ENCODE data around the gene FOXJ3.

The FOXJ3 gene

GRCh38 chr1:42302034-42302433 lies 33.0 kb downstream of the FOXJ3 start:
- Histone ChIP-seq H3K4me2 (ENCODE audit: low read length) (no peak overlapping the region), H3K9me2 (replicated peaks; ENCODE audit: control insufficient read depth, low read length) (no peaks in the 10 kb centered on the region), H3F3A (ENCODE audit: control insufficient read depth, insufficient read depth) (no peaks in the 10 kb centered on the region), H3K27ac (ENCODE audit: low read depth, low read length) (no peak overlapping the region), H3K9me3 (ENCODE audit: control insufficient read depth, insufficient read depth, low read length) (peaks cover 17% of the 10 kb centered on the region; the same call in 1 of the 2 replicates), H3K36me3 (ENCODE audit: control insufficient read depth, low read length) (peaks cover 41% of the 10 kb centered on the region), H4K20me1 (ENCODE audit: control insufficient read depth, insufficient read depth, low read depth, low read length) (no peaks in the 10 kb centered on the region), H3K4me3 (ENCODE audit: low read length) (no peak overlapping the region), H3K79me2 (ENCODE audit: control insufficient read depth, low read length) (peaks cover 66% of the 10 kb centered on the region), H3K4me1 (ENCODE audit: control insufficient read depth, low read length) (no peaks in the 10 kb centered on the region), H3K27me3 (ENCODE audit: control insufficient read depth, low read length) (no peaks in the 10 kb centered on the region)
- TF ChIP-seq, protein P1, sequence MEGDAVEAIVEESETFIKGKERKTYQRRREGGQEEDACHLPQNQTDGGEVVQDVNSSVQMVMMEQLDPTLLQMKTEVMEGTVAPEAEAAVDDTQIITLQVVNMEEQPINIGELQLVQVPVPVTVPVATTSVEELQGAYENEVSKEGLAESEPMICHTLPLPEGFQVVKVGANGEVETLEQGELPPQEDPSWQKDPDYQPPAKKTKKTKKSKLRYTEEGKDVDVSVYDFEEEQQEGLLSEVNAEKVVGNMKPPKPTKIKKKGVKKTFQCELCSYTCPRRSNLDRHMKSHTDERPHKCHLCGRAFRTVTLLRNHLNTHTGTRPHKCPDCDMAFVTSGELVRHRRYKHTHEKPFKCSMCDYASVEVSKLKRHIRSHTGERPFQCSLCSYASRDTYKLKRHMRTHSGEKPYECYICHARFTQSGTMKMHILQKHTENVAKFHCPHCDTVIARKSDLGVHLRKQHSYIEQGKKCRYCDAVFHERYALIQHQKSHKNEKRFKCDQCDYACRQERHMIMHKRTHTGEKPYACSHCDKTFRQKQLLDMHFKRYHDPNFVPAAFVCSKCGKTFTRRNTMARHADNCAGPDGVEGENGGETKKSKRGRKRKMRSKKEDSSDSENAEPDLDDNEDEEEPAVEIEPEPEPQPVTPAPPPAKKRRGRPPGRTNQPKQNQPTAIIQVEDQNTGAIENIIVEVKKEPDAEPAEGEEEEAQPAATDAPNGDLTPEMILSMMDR (IDR thresholded peaks at IDR 0.05; ENCODE audit: low read depth, low read length, poor library complexity, severe bottlenecking): no peak
- TF ChIP-seq EZH2phosphoT487 (IDR thresholded peaks at IDR 0.05; ENCODE audit: borderline replicate concordance, low read length): no peak

GRCh38 chr1:42298520-42298919 lies 36.5 kb downstream of the FOXJ3 start:
- Histone ChIP-seq H3K9me2 (replicated peaks; ENCODE audit: control insufficient read depth, low read length) (no peaks in the 10 kb centered on the region), H3K4me1 (ENCODE audit: control insufficient read depth, low read length) (no peaks in the 10 kb centered on the region), H3K4me2 (ENCODE audit: low read length) (no peak overlapping the region), H3F3A (ENCODE audit: control insufficient read depth, insufficient read depth) (no peaks in the 10 kb centered on the region), H3K9me3 (ENCODE audit: control insufficient read depth, insufficient read depth, low read length) (peaks cover 8% of the 10 kb centered on the region; the same call in 1 of the 2 replicates), H3K27me3 (ENCODE audit: control insufficient read depth, low read length) (no peaks in the 10 kb centered on the region), H3K79me2 (ENCODE audit: control insufficient read depth, low read length) (peaks cover 61% of the 10 kb centered on the region), H4K20me1 (ENCODE audit: control insufficient read depth, insufficient read depth, low read depth, low read length) (no peaks in the 10 kb centered on the region), H3K27ac (ENCODE audit: low read depth, low read length) (no peak overlapping the region), H3K36me3 (ENCODE audit: control insufficient read depth, low read length) (peaks cover 26% of the 10 kb centered on the region), H3K4me3 (ENCODE audit: low read length) (no peak overlapping the region)
- TF ChIP-seq EZH2phosphoT487 (IDR thresholded peaks at IDR 0.05; ENCODE audit: borderline replicate concordance, low read length): no peak
- TF ChIP-seq, protein P1 (IDR thresholded peaks at IDR 0.05; ENCODE audit: low read depth, low read length, poor library complexity, severe bottlenecking): no peak

- Histone ChIP-seq H3K4me2 (ENCODE audit: low read length) (no peak overlapping the region), H3F3A (ENCODE audit: control insufficient read depth, insufficient read depth) (no peaks in the 10 kb centered on the region), H3K9me2 (replicated peaks; ENCODE audit: control insufficient read depth, low read length) (no peaks in the 10 kb centered on the region), H3K36me3 (ENCODE audit: control insufficient read depth, low read length) (peaks cover 8% of the 10 kb centered on the region), H3K4me1 (ENCODE audit: control insufficient read depth, low read length) (no peaks in the 10 kb centered on the region), H4K20me1 (ENCODE audit: control insufficient read depth, insufficient read depth, low read depth, low read length) (no peaks in the 10 kb centered on the region), H3K4me3 (ENCODE audit: low read length) (no peak overlapping the region), H3K9me3 (ENCODE audit: control insufficient read depth, insufficient read depth, low read length) (no peaks in the 10 kb centered on the region), H3K27me3 (ENCODE audit: control insufficient read depth, low read length) (no peaks in the 10 kb centered on the region), H3K27ac (ENCODE audit: low read depth, low read length) (no peak overlapping the region), H3K79me2 (ENCODE audit: control insufficient read depth, low read length) (peaks cover 64% of the 10 kb centered on the region)
- TF ChIP-seq, protein P1 (IDR thresholded peaks at IDR 0.05; ENCODE audit: low read depth, low read length, poor library complexity, severe bottlenecking): no peak
- no peak for TF ChIP-seq EZH2phosphoT487 (IDR thresholded peaks at IDR 0.05; ENCODE audit: borderline replicate concordance, low read length)
Observed at GRCh38 chr1:42295816-42296215, 39.2 kb downstream of the FOXJ3 start.

Measured in DOHH2 (cell line).